Activated CD4-positive, alpha-beta T cell treated with anti-CD3 and anti-CD28 coated beads for 4 hours (primary cell): Measurements from ENCODE around the gene SLC16A10.
"Not testable (repeated sequence)": the region's sequence is repeated elsewhere in the genome, so short reads cannot be mapped to it uniquely, and the experiment has no call there.

Experiments
- DNase-seq, 2 donors: peaks; one replicate each; pipeline ENCODE4 v3.0.0-alpha.2; 2020

SLC16A10 gene

DNA sequence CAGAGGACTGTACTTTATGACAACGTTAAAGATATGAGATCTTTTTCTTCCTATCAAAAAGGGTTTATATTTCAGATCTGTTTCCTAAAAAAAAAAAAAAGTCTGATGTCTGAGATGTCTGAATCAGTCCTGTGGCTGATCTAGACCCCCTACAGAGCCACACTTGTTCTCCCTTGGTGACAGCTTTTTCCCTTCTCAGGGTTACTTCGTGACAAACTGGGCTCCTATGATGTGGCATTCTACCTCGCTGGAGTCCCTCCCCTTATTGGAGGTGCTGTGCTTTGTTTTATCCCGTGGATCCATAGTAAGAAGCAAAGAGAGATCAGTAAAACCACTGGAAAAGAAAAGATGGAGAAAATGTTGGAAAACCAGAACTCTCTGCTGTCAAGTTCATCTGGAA is 134.5 kb downstream of the SLC16A10 start:
- DNase-seq: no peak

DNA sequence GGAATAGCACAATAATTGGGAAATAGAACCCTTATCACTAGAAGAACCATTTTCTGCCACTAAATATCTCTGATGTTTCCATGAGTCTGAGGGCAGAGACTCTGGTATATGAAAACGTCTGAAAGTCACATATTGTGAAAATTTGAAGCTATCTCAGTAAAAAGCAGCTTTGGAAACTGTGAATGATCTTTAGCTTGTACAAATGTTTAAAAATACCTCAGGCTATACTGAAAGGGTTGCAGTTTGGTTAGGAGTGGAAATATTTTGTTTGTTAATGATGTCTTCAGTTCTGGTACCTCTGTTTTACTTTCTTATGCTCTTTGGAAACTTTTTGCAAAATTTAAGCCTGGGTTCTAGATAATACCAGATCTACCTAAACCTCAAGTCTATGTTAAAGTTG is 135.0 kb downstream of the SLC16A10 start:
- DNase-seq: no peak

DNA sequence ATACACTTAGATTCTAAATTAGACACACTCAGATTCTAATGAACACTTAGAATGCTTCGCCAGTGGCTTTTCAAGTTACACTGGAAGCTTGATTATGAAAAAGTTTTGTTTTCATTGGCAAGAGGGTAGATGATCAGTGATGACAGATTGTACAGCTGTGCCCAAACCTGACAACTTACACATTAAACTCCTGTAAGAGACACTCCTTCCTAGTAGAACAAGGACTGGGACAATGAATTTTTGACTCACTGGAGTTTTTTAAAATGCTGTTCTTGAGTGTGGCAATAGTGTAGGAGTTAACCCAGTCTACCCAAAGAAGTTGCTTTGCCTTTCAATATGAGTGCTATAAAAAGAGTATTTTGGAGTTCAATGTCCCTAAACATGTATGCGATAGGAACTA is 140.8 kb downstream of the SLC16A10 start:
- no peak for DNase-seq

- no peak for DNase-seq
Observed at GRCh38 chr6:111230351-111231089, 143.2 kb downstream of the SLC16A10 start.

DNA sequence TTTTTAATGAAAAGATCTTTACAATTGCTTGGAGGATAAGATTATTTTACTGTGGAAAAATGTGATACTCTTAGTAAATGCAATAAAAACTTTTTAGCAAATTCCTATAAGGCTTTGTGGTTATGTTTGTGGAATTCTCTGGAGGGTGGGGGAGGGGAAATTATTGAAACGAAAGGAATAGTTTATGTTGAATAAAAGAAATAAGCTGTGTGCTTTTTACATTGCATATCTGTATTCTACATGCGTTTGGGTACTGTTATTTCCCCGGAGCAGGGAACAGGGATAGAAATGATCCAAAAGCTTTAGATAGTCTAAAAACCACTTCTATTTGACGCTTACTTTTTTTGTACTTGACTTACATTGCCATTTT is 143.8 kb downstream of the SLC16A10 start:
- no peak for DNase-seq

DNA sequence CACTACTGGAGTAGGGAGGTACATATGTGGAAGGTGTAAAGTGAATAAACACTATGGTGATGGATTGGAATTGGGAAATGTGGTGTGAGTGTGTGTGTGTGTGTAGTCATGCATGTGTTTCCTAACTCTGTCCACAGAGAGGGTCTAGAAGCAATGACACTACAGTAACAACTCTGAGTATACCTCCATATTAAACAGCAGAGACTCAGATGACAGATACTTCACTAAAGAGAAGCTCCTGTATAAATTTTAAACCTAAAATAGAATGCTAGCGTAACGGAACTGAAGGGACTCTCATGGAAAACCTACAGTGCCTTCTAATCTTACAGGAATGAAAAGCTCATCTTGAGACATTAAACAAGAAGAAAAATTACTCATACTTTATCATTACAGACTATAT is 150.5 kb downstream of the SLC16A10 start:
- DNase-seq: no peak

DNA sequence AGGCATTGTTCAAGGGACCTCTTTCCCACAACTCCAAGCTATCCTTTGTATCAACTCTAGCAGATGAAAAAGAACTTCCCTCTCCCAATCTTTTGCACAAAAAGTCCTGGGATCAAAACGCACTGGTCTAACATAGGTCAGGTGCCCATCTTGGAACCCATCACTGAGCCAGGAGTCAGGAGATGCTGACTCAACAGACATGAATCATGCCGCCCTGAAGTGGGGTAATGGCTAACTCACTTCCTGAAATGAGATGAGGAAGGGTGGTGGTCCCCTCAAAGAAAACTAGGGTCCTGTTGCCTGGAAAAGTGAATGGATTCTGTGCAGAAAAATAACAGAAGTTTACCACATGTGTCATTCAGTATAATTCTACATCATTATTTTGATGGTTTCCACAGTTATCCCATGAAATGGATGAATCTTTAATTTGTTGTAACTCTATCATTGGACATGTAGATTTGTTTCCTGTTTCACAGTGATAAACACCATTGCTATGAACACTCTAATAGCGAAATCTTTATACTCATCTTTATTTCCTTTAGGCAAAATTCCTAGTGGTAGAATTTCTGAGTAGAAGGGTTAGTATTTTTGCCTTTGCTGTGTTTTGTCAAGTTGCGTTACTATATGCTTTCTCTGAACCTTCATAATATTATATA is 151.3 kb downstream of the SLC16A10 start:
- DNase-seq: no peak

DNA sequence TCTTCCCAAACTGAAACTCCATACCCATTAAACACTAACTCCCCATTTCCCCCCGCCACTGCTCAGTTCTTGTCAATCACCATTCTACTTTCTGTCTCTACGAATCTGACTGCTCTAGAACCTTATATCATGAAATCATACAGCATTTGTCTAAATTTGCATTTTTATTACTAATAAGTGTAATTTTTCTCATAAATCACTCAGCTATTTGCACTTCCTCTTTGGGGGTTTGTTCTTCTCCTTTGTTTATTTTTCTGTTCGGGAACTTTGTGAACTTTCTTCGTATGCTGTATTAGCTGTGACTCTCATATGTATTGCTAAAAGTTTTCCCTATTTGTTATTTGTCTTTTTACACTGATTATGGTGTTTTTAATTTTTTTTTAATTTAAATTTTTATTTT is 152.2 kb downstream of the SLC16A10 start:
- no peak for DNase-seq

DNA sequence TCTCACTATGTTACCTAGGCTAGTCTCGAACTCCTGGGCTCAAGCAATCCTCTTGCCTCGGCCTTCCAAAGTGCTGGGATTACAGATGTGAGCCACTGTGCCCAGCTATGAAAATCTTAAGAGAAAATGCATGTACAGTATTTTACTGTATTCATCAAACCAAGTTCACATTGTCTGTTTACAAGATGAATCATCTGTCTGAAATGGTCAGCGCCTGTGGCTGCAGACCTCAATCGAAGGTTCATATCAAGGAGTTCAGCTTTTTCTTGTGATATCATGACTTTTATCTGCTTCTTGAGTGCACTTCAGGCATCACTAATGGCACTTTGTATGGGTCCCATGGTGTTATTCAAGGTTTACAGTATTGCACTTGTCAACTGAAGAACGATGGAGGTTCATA is 155.1 kb downstream of the SLC16A10 start:
- DNase-seq: no peak

- no peak for DNase-seq
Observed at GRCh38 chr6:111243095-111243494, 155.8 kb downstream of the SLC16A10 start.

- DNase-seq: no peak
Observed at GRCh38 chr6:111248789-111249188, 161.5 kb downstream of the SLC16A10 start.

- no peak for DNase-seq
Observed at GRCh38 chr6:111250791-111251354, 163.6 kb downstream of the SLC16A10 start.

DNA sequence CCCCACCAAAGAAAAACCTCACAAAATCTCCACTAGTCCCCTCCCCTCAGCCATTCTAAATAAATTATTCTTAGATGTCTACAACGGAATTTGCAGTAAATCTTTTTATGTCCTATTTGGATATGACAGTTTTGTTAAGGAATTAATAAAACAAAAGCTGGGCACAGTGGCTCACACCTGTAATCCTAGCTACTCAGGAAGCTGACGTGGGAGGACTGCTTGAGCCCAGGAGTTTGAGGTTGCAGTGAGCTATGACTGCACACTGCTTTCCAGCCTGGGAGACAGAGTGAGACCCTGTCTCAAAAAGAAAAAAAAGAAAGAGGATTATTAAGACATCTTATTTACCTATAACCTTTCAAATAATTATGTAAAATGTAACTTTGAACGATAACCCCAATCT is 165.4 kb downstream of the SLC16A10 start:
- DNase-seq: no peak

- no peak for DNase-seq
Observed at GRCh38 chr6:111254004-111254778, 166.9 kb downstream of the SLC16A10 start.

DNA sequence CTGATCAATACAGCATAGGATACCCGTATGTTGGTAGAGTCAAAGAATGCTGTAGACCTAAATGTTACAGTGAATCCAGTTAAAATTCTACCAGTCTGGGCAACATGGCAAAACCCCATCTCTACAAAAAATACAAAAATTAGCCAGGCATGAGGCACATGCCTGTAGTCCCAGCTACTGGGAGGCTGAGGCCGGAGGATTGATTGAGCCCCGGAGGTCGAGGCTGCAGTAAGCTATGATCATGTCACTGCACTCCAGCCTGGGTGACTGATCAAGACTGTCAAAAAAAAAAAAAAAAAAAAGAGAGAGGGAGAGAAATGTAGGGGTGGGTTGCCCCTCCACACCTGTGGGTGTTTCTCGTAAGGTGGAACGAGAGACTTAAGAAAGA is 167.5 kb downstream of the SLC16A10 start:
- DNase-seq: no peak

DNA sequence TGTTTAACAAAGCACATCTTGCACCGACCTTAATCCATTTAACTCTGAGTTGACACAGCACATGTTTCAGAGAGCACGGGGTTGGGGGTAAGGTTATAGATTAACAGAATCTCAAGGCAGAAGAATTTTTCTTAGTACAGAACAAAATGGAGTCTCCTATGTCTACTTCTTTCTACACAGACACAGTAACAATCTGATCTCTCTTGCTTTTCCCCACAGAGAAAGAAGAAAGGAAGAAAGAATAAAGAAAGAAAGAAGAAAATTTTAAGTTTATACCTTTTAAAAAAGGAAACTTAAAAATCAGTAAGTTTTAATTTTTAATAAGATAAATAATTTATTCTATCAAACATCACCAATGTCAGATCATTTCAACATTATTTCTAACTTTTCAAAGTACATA is 168.5 kb downstream of the SLC16A10 start:
- DNase-seq: not testable (repeated sequence)

DNA sequence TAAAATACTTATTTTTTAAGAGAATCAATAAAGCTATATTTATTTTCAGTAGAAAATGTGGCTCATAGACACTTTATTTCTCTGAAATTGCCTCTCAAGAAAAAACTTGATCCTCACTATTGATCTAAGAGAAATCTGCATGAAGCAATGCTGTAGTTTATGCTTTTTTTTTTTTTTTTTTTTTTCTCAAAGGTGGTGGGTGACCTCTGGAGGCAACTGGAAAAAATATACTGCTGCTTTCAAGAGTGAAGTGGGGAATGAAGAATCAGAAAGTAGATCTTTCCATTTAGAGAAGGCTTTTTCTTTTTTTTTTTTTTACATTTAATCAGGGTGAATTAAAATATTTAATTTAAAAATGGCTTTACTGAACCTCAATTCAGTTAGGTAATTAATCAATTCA is 169.3 kb downstream of the SLC16A10 start:
- DNase-seq: no peak

DNA sequence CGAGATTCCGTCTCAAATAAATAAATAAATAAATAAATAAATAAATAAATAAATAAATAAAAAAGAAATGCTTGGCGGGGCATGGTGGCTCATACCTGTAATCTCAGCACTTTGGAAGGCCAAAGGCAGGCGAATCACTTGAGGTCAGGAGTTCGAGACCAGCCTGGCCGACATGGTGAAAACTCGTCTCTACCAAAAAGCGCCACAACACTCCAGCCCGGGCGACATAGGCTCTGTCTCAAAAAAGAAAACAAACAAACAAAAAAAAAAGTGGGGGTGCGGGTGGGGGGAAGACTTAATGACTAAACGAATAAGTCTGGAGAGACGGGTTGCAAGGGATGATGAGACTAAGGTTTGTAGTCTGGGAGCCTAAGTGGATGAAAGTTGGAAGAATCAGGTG is 170.7 kb downstream of the SLC16A10 start:
- no peak for DNase-seq

- no peak for DNase-seq
Observed at GRCh38 chr6:111258615-111259088, 171.3 kb downstream of the SLC16A10 start.

DNA sequence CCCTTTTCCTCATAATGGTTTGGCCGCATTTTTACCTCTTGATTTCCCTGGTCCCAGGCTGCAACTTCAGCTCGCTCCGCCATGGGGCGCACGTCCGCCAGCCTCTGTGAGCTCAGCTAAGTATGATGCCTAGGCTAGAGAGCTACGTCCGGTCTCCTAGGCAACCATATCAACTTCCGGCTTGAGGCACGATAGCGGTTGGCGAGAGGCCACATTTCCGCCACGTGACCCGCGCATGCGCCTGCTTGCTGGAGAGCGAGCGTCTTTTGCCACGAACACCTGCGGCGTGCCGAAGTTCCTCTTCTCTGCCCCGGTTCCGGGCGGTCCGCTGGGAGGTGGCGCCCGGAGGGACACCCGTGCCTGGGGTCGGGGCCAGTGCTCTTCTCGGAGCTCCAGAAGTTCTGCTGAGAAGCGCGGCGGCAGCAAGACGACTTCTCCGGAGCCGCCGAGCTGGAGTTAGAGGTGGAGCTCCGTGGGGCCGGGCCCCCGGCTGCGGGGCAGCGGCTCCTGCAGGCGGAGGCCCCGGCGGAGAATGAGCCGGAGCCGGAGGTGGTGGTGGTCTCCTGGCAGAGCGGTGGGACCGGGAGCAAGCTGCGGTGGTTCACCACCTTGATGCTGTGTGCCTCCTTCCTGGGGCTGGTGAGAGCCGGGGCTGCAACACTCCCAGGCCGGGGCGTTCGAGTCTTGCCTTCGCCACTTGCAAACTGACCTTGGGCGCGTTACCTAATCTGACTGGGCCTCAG is 172.0 kb downstream of the SLC16A10 start:
- peak; percentile 98 to 99 for DNase-seq

DNA sequence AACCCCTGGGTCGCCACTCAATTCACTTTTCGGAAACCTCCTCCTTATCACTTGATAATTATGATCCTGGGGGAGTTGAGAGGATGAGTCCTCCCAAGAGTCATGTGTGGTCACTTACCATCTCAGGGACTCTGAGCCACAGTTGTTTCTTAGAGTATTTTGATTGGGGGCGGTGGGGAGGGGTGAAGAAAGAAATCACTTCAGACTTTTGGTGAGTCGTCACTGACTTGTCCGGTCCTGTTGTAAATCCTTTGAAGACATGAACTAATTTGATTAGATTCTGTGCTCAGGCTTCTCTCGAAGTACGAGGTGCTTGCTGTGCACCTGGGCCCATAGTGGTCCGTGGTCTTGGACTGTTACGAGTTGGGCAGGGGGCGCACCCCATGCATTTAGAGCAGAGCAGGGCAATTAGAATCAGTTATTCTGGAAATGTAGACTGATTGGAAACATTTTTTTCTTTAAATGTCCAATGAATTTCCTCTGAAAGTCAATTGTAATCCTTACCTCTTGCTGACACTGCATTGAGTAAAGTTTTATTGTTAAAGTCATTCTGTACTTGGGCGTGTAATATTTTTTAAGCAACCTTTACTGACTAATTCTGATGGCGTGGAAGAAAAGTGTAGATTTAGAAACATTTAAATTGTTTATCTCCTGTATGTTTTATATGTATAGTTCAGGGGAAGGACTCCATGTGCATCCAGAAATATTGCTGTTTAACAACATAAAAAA is 173.4 kb downstream of the SLC16A10 start:
- no peak for DNase-seq

GRCh38 chr6:111263837-111264236 is 176.5 kb downstream of the SLC16A10 start:
- DNase-seq: no peak
